Mesothelial cell of epicardium (in vitro differentiated cells): ENCODE data around the gene CEP104. TPM values are rescaled to one million over a fixed set of nuclear protein-coding genes. Genes with fewer than 3 reads are reported as not detected.

Source experiments
- DNase-seq, 2 experiments: peaks; one replicate each; pipeline ENCODE4 v3.0.0; 2021; ENCODE audit warnings: low spot score in 2 of 2; ENCODE audit not compliant: unreplicated experiment in 2 of 2
- H3K27ac Mint-ChIP-seq: 2 replicates; pipeline ENCODE4 v1.8.0; 2021; ENCODE audit warnings: mixed read lengths
- H3K27me3 Mint-ChIP-seq: 2 replicates; pipeline ENCODE4 v1.8.0; 2021; ENCODE audit warnings: low read depth, mixed read lengths
- H3K36me3 Mint-ChIP-seq: 2 replicates; pipeline ENCODE4 v1.8.0; 2021; ENCODE audit warnings: mixed read lengths
- H3K4me1 Mint-ChIP-seq: 2 replicates; pipeline ENCODE4 v1.8.0; 2021; ENCODE audit warnings: mixed read lengths
- H3K4me3 Mint-ChIP-seq: 2 replicates; pipeline ENCODE4 v1.8.0; 2021; ENCODE audit warnings: mild to moderate bottlenecking, moderate library complexity, mixed read lengths
- H3K9me3 Mint-ChIP-seq: 2 replicates; pipeline ENCODE4 v1.8.0; 2021; ENCODE audit warnings: mixed read lengths
- CTCF ChIP-seq: fragments of 200-600 bp; sonication (generic); IDR thresholded peaks from one replicate; pipeline ENCODE4 v1.5.0; 2021; ENCODE audit warnings: antibody characterized with exemption; ENCODE audit not compliant: unreplicated experiment
- total RNA-seq: library from RNA; stranded (reverse); gene quantifications from 3 replicates; pipeline ENCODE4 v1.2.1, GENCODE V29; 2021

Gene CEP104
- total RNA-seq, 1 donor from 2014 or later: 37.0 TPM

GRCh38 chr1:3831689-3832088 is 25.3 kb downstream of the CEP104 start:
- Mint-ChIP-seq H3K27ac (peak overlapping the region; percentile 13), H3K9me3 (no peaks in the 10 kb centered on the region), H3K36me3 (peaks cover 51% of the 10 kb centered on the region), H3K4me3 (no peak overlapping the region), H3K4me1 (no peaks in the 10 kb centered on the region), H3K27me3 (no peaks in the 10 kb centered on the region)
- DNase-seq: no peak
- TF ChIP-seq CTCF: no peak

- Mint-ChIP-seq H3K36me3 (peaks cover 48% of the 10 kb centered on the region), H3K27me3 (no peaks in the 10 kb centered on the region), H3K4me3 (no peak overlapping the region), H3K9me3 (no peaks in the 10 kb centered on the region), H3K4me1 (no peaks in the 10 kb centered on the region), H3K27ac (no peak overlapping the region)
- TF ChIP-seq CTCF: no peak
- DNase-seq: no peak
Observed at GRCh38 chr1:3828391-3828790, 28.6 kb downstream of the CEP104 start.

GRCh38 chr1:3827813-3828307 is 29.2 kb downstream of the CEP104 start:
- H3K4me3 Mint-ChIP-seq: no peak overlapping the region
- TF ChIP-seq CTCF: no peak
- no peaks in the 10 kb centered on the region for H3K9me3 Mint-ChIP-seq
- H3K27ac Mint-ChIP-seq: no peak overlapping the region
- no peaks in the 10 kb centered on the region for H3K4me1 Mint-ChIP-seq
- DNase-seq: no peak
- H3K36me3 Mint-ChIP-seq: peaks cover 46% of the 10 kb centered on the region
- H3K27me3 Mint-ChIP-seq: no peaks in the 10 kb centered on the region

GRCh38 chr1:3825356-3825755 is 31.7 kb downstream of the CEP104 start:
- H3K4me1 Mint-ChIP-seq: no peaks in the 10 kb centered on the region
- no peak for DNase-seq
- no peak overlapping the region for H3K4me3 Mint-ChIP-seq
- no peak overlapping the region for H3K27ac Mint-ChIP-seq
- H3K9me3 Mint-ChIP-seq: no peaks in the 10 kb centered on the region
- H3K36me3 Mint-ChIP-seq: peaks cover 46% of the 10 kb centered on the region
- no peaks in the 10 kb centered on the region for H3K27me3 Mint-ChIP-seq
- no peak for TF ChIP-seq CTCF

GRCh38 chr1:3824650-3825049 is 32.4 kb downstream of the CEP104 start:
- H3K9me3 Mint-ChIP-seq: no peaks in the 10 kb centered on the region
- TF ChIP-seq CTCF: no peak
- H3K27me3 Mint-ChIP-seq: no peaks in the 10 kb centered on the region
- H3K27ac Mint-ChIP-seq: no peak overlapping the region
- no peak for DNase-seq
- H3K36me3 Mint-ChIP-seq: peaks cover 46% of the 10 kb centered on the region
- H3K4me1 Mint-ChIP-seq: peaks cover 2% of the 10 kb centered on the region
- H3K4me3 Mint-ChIP-seq: no peak overlapping the region

- Mint-ChIP-seq H3K4me3 (no peak overlapping the region), H3K9me3 (no peaks in the 10 kb centered on the region), H3K27me3 (no peaks in the 10 kb centered on the region), H3K27ac (peak overlapping the region; percentile 25), H3K4me1 (peaks cover 6% of the 10 kb centered on the region), H3K36me3 (peaks cover 37% of the 10 kb centered on the region)
- no peak for DNase-seq
- TF ChIP-seq CTCF: no peak
Observed at GRCh38 chr1:3822421-3822820, 34.6 kb downstream of the CEP104 start.
